DMS114 treated with DMSO at 0.1 percent for 48 hours (cell line): Measurements from ENCODE around the gene MAPK9.
A peak's percentile ranks its signal among the peaks of the same experiment; 100 is the strongest.

Experiments
- DNase-seq: peaks from one replicate; lab custom pipeline; 2025; ENCODE audit not compliant: unreplicated experiment; lab: John Stamatoyannopoulos, UW

MAPK9 gene

GRCh38 chr5:180291943-180292831, at the start of gene MAPK9:
TSS of gene MAPK9 (minus strand) at chr5:180292083. CDS start at chr5:180280561, 11,522 bp downstream.
- DNase-seq = peak; percentile 63

- DNase-seq = no peak
Observed at GRCh38 chr5:180341595-180341994, 49.7 kb upstream of the MAPK9 start.

- DNase-seq = no peak
Observed at GRCh38 chr5:180340856-180341255, 49.0 kb upstream of the MAPK9 start.

GRCh38 chr5:180339583-180340183, 47.8 kb upstream of the MAPK9 start:
- no peak for DNase-seq

- no peak for DNase-seq
Observed at GRCh38 chr5:180338001-180338707, 46.3 kb upstream of the MAPK9 start.

- DNase-seq = no peak
Observed at GRCh38 chr5:180336234-180337020, 44.5 kb upstream of the MAPK9 start.

- no peak for DNase-seq
Observed at GRCh38 chr5:180335614-180336233, 43.8 kb upstream of the MAPK9 start.

GRCh38 chr5:180334751-180335613, 43.1 kb upstream of the MAPK9 start:
- no peak for DNase-seq

GRCh38 chr5:180334176-180334575, 42.3 kb upstream of the MAPK9 start:
- no peak for DNase-seq

- no peak for DNase-seq
Observed at GRCh38 chr5:180333661-180334060, 41.8 kb upstream of the MAPK9 start.

- DNase-seq = no peak
Observed at GRCh38 chr5:180332861-180333260, 41.0 kb upstream of the MAPK9 start.

GRCh38 chr5:180332051-180332517, 40.2 kb upstream of the MAPK9 start:
- no peak for DNase-seq

GRCh38 chr5:180331647-180331950, 39.7 kb upstream of the MAPK9 start:
- no peak for DNase-seq

GRCh38 chr5:180330810-180331646, 39.1 kb upstream of the MAPK9 start:
- no peak for DNase-seq

- DNase-seq = no peak
Observed at GRCh38 chr5:180330270-180330648, 38.4 kb upstream of the MAPK9 start.

- no peak for DNase-seq
Observed at GRCh38 chr5:180329606-180330269, 37.9 kb upstream of the MAPK9 start.

GRCh38 chr5:180329138-180329435, 37.2 kb upstream of the MAPK9 start:
- DNase-seq = no peak

GRCh38 chr5:180328296-180329137, 36.6 kb upstream of the MAPK9 start:
- DNase-seq = peak; percentile 78
